ENCODE measurements around the gene FTL. TPM values are rescaled to one million over a fixed set of nuclear protein-coding genes. Genes with fewer than 3 reads are reported as not detected.

Gene FTL
- total RNA-seq, 6 experiments from 2014 or later: 2,438 to 4,450 (median 3,824) TPM

DNA sequence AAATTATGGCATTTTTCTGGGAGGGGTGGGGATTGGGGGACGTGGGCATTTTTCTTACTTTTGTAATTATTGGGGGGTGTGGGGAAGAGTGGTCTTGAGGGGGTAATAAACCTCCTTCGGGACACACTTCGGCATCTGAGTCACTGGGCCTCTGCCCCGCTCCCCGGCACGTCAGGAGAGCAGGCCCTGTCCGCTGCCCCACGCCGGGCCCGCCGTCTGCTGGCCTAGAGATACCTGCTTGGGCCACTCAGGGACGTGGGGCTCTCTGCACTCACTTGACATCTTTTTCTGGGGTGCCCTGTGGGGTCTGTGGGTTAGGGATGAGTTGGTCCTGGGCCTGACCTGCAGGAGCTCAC is 3.5 kb upstream of the FTL start:
- H3K27ac Mint-ChIP-seq: peak overlapping the region; percentile 99
- peaks cover 38% of the 10 kb centered on the region for H3K36me3 Mint-ChIP-seq (ENCODE audit: low read depth)
- H3K4me3 Mint-ChIP-seq: no peak overlapping the region; the same call in 1 of the 2 replicates

DNA sequence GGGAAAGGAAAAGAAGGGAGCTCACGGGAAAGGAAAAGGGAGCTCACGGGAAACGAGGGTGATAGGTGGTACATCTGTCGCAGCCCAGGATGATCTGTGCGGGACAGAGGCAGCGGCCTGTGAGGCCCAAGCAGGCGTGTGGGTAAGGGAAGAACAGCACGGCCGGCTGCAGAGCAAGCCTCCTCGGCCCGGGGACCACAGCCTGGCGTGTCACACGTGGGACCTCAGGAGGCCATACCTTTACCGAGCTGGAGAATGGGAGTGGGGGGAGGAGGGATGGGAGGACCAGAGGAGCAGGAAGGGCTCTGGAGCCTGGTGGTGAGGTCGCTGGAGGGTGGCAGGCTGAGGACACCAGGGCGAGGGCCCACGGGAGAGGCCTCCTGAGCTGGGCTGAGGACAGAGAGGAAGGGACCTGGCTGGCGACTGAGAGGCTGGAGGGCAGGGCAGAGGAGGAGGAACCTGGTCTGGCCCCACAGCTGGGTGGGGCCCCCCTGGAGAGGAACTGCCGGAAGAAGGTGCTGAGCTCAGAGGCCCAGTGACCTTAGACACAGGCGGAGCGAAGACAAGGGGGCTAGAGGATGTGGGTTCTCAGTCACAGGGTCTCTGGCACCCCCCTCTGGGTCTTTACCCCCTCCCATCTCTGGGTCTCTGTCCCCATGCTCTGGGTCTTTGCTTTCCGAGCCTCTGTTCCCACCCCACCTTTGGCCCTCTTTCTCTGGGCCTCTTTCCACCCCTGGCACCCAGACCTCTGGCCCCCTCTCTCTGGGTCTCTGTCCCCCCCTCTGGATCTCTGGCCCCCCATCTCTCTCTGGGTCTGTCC is 2.9 kb upstream of the FTL start:
- Mint-ChIP-seq H3K4me1 (ENCODE audit: low read depth) (peaks cover 53% of the 10 kb centered on the region), H3K27me3 (ENCODE audit: insufficient read depth) (peaks cover 45% of the 10 kb centered on the region), H3K36me3 (ENCODE audit: low read depth) (peaks cover 38% of the 10 kb centered on the region), H3K9me3 (peaks cover 14% of the 10 kb centered on the region), H3K4me3 (no peak overlapping the region), H3K27ac (peak overlapping the region; percentile 99)
- TF ChIP-seq, protein P1, sequence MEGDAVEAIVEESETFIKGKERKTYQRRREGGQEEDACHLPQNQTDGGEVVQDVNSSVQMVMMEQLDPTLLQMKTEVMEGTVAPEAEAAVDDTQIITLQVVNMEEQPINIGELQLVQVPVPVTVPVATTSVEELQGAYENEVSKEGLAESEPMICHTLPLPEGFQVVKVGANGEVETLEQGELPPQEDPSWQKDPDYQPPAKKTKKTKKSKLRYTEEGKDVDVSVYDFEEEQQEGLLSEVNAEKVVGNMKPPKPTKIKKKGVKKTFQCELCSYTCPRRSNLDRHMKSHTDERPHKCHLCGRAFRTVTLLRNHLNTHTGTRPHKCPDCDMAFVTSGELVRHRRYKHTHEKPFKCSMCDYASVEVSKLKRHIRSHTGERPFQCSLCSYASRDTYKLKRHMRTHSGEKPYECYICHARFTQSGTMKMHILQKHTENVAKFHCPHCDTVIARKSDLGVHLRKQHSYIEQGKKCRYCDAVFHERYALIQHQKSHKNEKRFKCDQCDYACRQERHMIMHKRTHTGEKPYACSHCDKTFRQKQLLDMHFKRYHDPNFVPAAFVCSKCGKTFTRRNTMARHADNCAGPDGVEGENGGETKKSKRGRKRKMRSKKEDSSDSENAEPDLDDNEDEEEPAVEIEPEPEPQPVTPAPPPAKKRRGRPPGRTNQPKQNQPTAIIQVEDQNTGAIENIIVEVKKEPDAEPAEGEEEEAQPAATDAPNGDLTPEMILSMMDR (IDR thresholded peaks at IDR 0.05): no peak
- no peak for DNase-seq

More for the DNA sequence above, 3.5 kb upstream of the FTL start:
- Mint-ChIP-seq H3K9me3 (peaks cover 14% of the 10 kb centered on the region), H3K27me3 (ENCODE audit: insufficient read depth) (peaks cover 40% of the 10 kb centered on the region), H3K4me1 (ENCODE audit: low read depth) (peaks cover 53% of the 10 kb centered on the region)
- TF ChIP-seq, protein P1 (IDR thresholded peaks at IDR 0.05): no peak
- no peak for DNase-seq

DNA sequence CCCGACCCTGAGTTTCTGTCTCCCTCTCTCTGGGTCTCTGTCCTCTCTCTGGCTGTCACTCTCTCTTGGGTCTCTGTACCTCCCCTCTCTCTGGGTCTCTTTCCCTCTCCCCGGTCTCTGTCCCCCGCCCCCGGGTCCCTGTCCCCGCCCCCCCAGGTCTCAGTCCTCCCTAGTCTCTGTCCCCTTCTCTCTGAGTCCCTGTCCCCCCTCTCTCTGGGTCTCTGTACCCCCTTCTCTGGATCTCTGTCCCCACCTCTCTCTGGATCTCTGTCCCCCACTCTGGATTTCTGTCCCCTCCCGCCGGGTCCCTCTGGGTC is 2.3 kb upstream of the FTL start:
- peak overlapping the region; percentile 99 for H3K27ac Mint-ChIP-seq
- DNase-seq: no peak
- TF ChIP-seq, protein P1 (IDR thresholded peaks at IDR 0.05): no peak
- peaks cover 14% of the 10 kb centered on the region for H3K9me3 Mint-ChIP-seq
- H3K4me3 Mint-ChIP-seq: peak overlapping the region; percentile 100; the same call in 1 of the 2 replicates
- H3K36me3 Mint-ChIP-seq (ENCODE audit: low read depth): peaks cover 43% of the 10 kb centered on the region
- peaks cover 47% of the 10 kb centered on the region for H3K27me3 Mint-ChIP-seq (ENCODE audit: insufficient read depth)
- peaks cover 58% of the 10 kb centered on the region for H3K4me1 Mint-ChIP-seq (ENCODE audit: low read depth)

DNA sequence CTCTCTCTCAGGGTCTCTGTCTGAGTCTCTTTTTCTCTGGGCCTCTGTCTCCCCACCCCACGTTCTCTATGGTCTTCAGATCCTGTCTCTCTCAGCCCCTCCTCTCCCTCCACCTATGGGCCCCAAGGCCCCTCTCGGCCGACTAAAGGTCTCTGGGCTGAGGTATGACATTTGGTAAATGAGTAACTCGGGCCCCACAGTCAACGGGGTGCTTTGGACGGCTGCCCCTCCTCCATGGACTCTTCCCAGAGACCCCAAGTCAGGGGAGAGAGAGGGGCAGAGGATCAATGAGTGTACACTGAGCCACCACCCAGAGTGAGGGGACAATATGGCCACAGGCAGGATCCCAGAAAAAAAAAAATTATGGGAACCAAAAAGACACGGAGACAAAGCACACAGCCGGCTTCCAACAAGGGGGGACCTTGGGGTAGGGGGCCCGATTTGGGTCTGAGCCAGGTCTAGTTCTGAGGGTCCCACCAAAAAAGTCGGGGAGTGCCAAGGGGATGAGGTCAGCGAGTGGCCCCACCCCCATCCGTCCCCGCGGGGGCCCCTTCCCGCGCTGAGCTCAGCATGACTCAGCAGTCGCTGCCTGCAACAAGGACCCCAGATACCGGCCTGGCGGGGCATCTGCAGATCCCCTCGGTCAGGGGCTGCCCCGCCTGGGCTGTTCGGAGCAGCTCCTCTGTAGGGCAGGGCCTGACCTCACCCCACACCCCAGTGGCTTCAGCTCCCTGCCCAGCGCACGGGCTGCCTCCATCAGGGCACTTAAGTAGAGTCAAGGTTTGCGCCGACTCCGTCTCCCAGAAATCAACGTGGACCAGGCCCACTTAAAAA is 1.5 kb upstream of the FTL start:
- TF ChIP-seq, protein P1 (IDR thresholded peaks at IDR 0.05): no peak
- peak; percentile 52 for DNase-seq
- Mint-ChIP-seq H3K4me1 (ENCODE audit: low read depth) (peaks cover 63% of the 10 kb centered on the region), H3K27me3 (ENCODE audit: insufficient read depth) (peaks cover 47% of the 10 kb centered on the region), H3K9me3 (peaks cover 14% of the 10 kb centered on the region), H3K4me3 (peak overlapping the region; percentile 100), H3K36me3 (ENCODE audit: low read depth) (peaks cover 47% of the 10 kb centered on the region), H3K27ac (peak overlapping the region; percentile 99)

DNA sequence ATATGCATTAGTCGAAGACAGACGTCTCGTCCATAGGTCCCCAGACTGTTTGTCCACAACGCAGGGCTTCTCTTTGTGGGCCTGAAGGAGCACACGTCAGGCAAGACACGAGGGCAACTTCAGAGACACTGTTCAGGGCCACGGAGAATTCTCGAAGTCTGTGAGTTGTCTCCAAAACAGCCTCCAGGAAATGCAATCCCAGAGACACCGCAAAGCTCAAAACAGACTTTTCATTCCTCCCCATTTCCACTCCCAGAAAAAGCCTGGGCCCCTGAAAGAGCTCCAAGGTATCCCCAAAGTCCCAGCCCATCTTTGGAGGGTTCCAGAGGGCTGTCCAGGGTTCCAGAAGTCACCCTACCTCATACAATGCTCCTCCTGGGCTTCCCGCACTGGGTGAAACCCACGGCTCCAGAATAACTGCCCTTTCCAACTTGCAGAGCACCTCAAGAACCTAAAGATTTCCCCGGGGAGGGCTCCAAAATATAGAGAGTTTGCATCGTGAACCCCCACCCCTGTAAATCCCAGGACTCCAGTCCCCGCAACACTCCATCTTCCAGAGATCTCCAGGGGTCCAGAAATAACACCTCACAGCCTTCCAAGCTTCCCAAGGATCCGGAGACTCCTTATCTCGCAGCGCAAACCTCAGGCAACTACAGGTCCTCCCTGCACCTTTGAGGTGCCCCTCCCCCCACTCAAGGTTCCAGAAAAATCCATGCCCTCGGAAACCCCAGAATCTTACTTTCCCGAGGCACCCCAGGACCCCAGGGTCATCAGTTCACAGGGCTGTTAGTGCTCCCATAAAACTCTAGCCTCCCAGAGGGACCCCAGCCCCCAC is 687 bp upstream of the FTL start:
- H3K4me1 Mint-ChIP-seq (ENCODE audit: low read depth): peaks cover 63% of the 10 kb centered on the region
- H3K27me3 Mint-ChIP-seq (ENCODE audit: insufficient read depth): peaks cover 51% of the 10 kb centered on the region
- peaks cover 47% of the 10 kb centered on the region for H3K36me3 Mint-ChIP-seq (ENCODE audit: low read depth)
- DNase-seq: peak; percentile 46
- peak overlapping the region; percentile 99 for H3K27ac Mint-ChIP-seq
- TF ChIP-seq, protein P1 (IDR thresholded peaks at IDR 0.05): no peak
- H3K9me3 Mint-ChIP-seq: peaks cover 14% of the 10 kb centered on the region
- peak overlapping the region; percentile 100 for H3K4me3 Mint-ChIP-seq

Measured in HFFc6 (cell line).